Loucy (cell line): ENCODE data around the gene TMEM132D.
"Not testable (repeated sequence)": the region's sequence is repeated elsewhere in the genome, so short reads cannot be mapped to it uniquely, and the experiment has no call there.

Experiments
- H2AFZ ChIP-seq: fragments of 200-600 bp; sonication (generic); 2 replicates; pipeline ENCODE4 v1.6.0; 2016; ENCODE audit warnings: antibody characterized with exemption, mild to moderate bottlenecking, low read length, moderate library complexity
- H3F3A ChIP-seq: fragments of 200-600 bp; 2 replicates; pipeline ENCODE4 v1.6.0; 2016; ENCODE audit warnings: antibody characterized with exemption, low read depth, mild to moderate bottlenecking
- H3K27me3 ChIP-seq: fragments of 200-600 bp; sonication (generic); 2 replicates; pipeline ENCODE4 v1.6.1; 2014; ENCODE audit warnings: low read length, mild to moderate bottlenecking; ENCODE audit not compliant: insufficient read depth, poor library complexity, severe bottlenecking
- H3K36me3 ChIP-seq: fragments of 200-600 bp; sonication (generic); 2 replicates; pipeline ENCODE4 v1.6.1; 2016; ENCODE audit warnings: low read length; ENCODE audit not compliant: insufficient read depth
- H3K4me1 ChIP-seq: fragments of 200-600 bp; sonication (generic); 2 replicates; pipeline ENCODE4 v1.5.1; 2014; ENCODE audit warnings: low read length, mild to moderate bottlenecking; ENCODE audit not compliant: insufficient read depth, poor library complexity, severe bottlenecking
- H3K4me2 ChIP-seq: fragments of 200-600 bp; sonication (generic); 2 replicates; pipeline ENCODE4 v1.6.0; 2014; ENCODE audit warnings: antibody characterized with exemption, low read length, low read depth, mild to moderate bottlenecking; ENCODE audit not compliant: poor library complexity, severe bottlenecking
- H3K4me3 ChIP-seq: fragments of 200-600 bp; sonication (generic); 2 replicates; pipeline ENCODE4 v1.5.1; 2014; ENCODE audit warnings: low read length, mild to moderate bottlenecking, mixed read lengths; ENCODE audit not compliant: poor library complexity, severe bottlenecking
- H3K79me2 ChIP-seq: fragments of 200-600 bp; sonication (generic); 2 replicates; pipeline ENCODE4 v1.6.1; 2014; ENCODE audit warnings: low read length; ENCODE audit not compliant: insufficient read depth
- H3K9ac ChIP-seq: fragments of 200-600 bp; sonication (generic); 2 replicates; pipeline ENCODE4 v1.6.0; 2014; ENCODE audit warnings: mild to moderate bottlenecking, low read depth, low read length, moderate library complexity; ENCODE audit not compliant: poor library complexity, severe bottlenecking
- H3K9me2 ChIP-seq: fragments of 200-600 bp; sonication (generic); replicated peaks from 2 replicates; pipeline ENCODE4 v1.6.1; 2016; ENCODE audit warnings: low read depth, low read length, mixed read lengths
- H3K9me3 ChIP-seq: fragments of 200-600 bp; sonication (generic); 2 replicates; pipeline ENCODE4 v1.6.1; 2014; ENCODE audit warnings: mild to moderate bottlenecking, antibody characterized with exemption, low read length, low read depth; ENCODE audit not compliant: insufficient read depth
- H4K20me1 ChIP-seq: fragments of 200-600 bp; sonication (generic); 2 replicates; pipeline ENCODE4 v1.6.0; 2014; ENCODE audit warnings: antibody characterized with exemption, low read length, mild to moderate bottlenecking; ENCODE audit not compliant: insufficient read depth, poor library complexity, severe bottlenecking
- EZH2phosphoT487 ChIP-seq: fragments of 200-600 bp; IDR thresholded peaks from 2 replicates; pipeline ENCODE4 v1.6.1; 2018; ENCODE audit warnings: antibody characterized with exemption, mild to moderate bottlenecking, moderate library complexity, borderline replicate concordance
- TF ChIP-seq, protein P1 (sequence below): fragments of 200-600 bp; sonication (generic); conservative IDR thresholded peaks from 2 replicates; pipeline ENCODE4 v1.5.1; 2014; ENCODE audit warnings: mild to moderate bottlenecking, antibody characterized with exemption, low read length

Gene TMEM132D

GRCh38 chr12:129900306-129900705, 3.5 kb downstream of the TMEM132D start:
- Histone ChIP-seq H3K79me2 (no peaks in the 10 kb centered on the region), H3K36me3 (no peaks in the 10 kb centered on the region), H3F3A (no peaks in the 10 kb centered on the region), H3K4me2 (no peak overlapping the region), H3K9me2 (no peaks in the 10 kb centered on the region), H3K4me1 (no peaks in the 10 kb centered on the region), H4K20me1 (no peaks in the 10 kb centered on the region), H3K9ac (no peak overlapping the region), H3K27me3 (no peaks in the 10 kb centered on the region), H3K9me3 (no peaks in the 10 kb centered on the region; the same call in 1 of the 2 replicates), H3K4me3 (no peak overlapping the region), H2AFZ (no peak overlapping the region)
- TF ChIP-seq, protein P1, sequence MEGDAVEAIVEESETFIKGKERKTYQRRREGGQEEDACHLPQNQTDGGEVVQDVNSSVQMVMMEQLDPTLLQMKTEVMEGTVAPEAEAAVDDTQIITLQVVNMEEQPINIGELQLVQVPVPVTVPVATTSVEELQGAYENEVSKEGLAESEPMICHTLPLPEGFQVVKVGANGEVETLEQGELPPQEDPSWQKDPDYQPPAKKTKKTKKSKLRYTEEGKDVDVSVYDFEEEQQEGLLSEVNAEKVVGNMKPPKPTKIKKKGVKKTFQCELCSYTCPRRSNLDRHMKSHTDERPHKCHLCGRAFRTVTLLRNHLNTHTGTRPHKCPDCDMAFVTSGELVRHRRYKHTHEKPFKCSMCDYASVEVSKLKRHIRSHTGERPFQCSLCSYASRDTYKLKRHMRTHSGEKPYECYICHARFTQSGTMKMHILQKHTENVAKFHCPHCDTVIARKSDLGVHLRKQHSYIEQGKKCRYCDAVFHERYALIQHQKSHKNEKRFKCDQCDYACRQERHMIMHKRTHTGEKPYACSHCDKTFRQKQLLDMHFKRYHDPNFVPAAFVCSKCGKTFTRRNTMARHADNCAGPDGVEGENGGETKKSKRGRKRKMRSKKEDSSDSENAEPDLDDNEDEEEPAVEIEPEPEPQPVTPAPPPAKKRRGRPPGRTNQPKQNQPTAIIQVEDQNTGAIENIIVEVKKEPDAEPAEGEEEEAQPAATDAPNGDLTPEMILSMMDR, result no peak
- TF ChIP-seq EZH2phosphoT487, result no peak

DNA sequence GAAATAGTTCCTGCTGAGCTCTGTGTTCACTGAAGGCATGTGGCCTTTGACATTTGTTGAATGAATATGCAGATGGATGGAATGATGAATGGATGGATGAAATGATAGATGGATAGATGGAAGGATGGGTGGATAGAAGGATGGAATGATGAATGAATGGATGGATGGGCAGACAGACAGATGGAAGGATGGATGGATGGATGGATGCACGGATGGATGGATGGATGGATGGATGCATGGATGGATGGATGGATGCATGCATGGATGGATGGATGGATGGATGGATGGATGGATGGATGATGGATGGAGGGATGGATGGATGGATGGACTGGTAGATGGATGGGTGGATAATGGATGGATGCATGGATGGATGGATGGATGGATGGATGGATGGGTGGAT, 4.8 kb downstream of the TMEM132D start:
- not testable (repeated sequence) for H3F3A ChIP-seq, H3K9me2 ChIP-seq

GRCh38 chr12:129893691-129894090, 10.1 kb downstream of the TMEM132D start:
- Histone ChIP-seq H3K4me1 (no peaks in the 10 kb centered on the region), H3K79me2 (no peaks in the 10 kb centered on the region), H3K4me3 (no peak overlapping the region), H4K20me1 (no peaks in the 10 kb centered on the region), H3K9me3 (no peaks in the 10 kb centered on the region; the same call in 1 of the 2 replicates), H2AFZ (no peak overlapping the region), H3F3A (no peaks in the 10 kb centered on the region), H3K9me2 (no peaks in the 10 kb centered on the region), H3K9ac (no peak overlapping the region), H3K27me3 (no peaks in the 10 kb centered on the region), H3K4me2 (no peak overlapping the region), H3K36me3 (no peaks in the 10 kb centered on the region)
- TF ChIP-seq EZH2phosphoT487, result no peak
- TF ChIP-seq, protein P1, result no peak

More for the DNA sequence above, 4.8 kb downstream of the TMEM132D start:
- H4K20me1 ChIP-seq, H2AFZ ChIP-seq, H3K9me3 ChIP-seq, H3K9ac ChIP-seq, H3K4me2 ChIP-seq, H3K79me2 ChIP-seq, H3K27me3 ChIP-seq, H3K4me3 ChIP-seq, H3K36me3 ChIP-seq, H3K4me1 ChIP-seq: not testable (repeated sequence)

DNA sequence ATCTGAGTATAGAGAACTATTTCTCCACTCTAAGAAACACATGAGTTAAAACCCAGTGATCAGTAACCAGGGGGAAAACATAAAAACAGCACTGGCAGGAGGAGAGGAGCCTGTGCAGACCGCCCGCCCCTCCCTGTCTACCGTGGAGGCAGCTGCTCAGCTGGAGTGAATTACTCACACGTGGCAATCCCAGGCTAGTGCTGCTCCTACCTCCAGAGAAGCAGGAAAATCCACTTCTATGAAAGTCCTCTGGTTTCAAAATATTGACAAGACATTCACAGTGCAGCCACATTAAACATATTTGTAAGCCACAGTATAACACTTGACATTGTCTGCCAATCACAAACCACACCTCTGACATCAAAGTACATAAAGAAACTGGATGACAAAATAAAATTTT, 16.7 kb downstream of the TMEM132D start:
- no peak overlapping the region for H3K4me2 ChIP-seq
- H3K27me3 ChIP-seq, result no peaks in the 10 kb centered on the region
- TF ChIP-seq EZH2phosphoT487, result no peak
- TF ChIP-seq, protein P1, result no peak

More for the DNA sequence above, 16.7 kb downstream of the TMEM132D start:
- no peaks in the 10 kb centered on the region for H4K20me1 ChIP-seq
- H3K79me2 ChIP-seq, result no peaks in the 10 kb centered on the region
- no peaks in the 10 kb centered on the region for H3K9me3 ChIP-seq
- no peak overlapping the region for H3K9ac ChIP-seq
- H3K9me2 ChIP-seq, result no peaks in the 10 kb centered on the region
- H2AFZ ChIP-seq, result no peak overlapping the region
- no peaks in the 10 kb centered on the region for H3K36me3 ChIP-seq
- no peaks in the 10 kb centered on the region for H3F3A ChIP-seq
- no peak overlapping the region for H3K4me3 ChIP-seq
- no peaks in the 10 kb centered on the region for H3K4me1 ChIP-seq
